Suprapubic skin (tissue), 4 donors: ENCODE measurements around the gene BBLN. TPM values are rescaled to one million over a fixed set of nuclear protein-coding genes. Genes with fewer than 3 reads are reported as not detected.
A peak's percentile ranks its signal among the peaks of the same experiment; 100 is the strongest.

Experiments
- DNase-seq, 2 donors: peaks; one replicate each; pipeline ENCODE4 v3.0.0-alpha.2; 2019; ENCODE audit warnings: low spot score in 2 of 2
- H3K27ac ChIP-seq: fragments of 200-600 bp; sonication (generic); one replicate; pipeline ENCODE4 v1.5.1; 2019
- H3K27me3 ChIP-seq: fragments of 200-600 bp; sonication (generic); one replicate; pipeline ENCODE4 v1.5.1; 2019
- H3K36me3 ChIP-seq: fragments of 200-600 bp; sonication (generic); one replicate; pipeline ENCODE4 v1.5.1; 2019
- H3K4me1 ChIP-seq: fragments of 200-600 bp; sonication (generic); one replicate; pipeline ENCODE4 v1.5.1; 2019
- H3K4me3 ChIP-seq: fragments of 200-600 bp; sonication (generic); one replicate; pipeline ENCODE4 v1.5.1; 2019; ENCODE audit warnings: mild to moderate bottlenecking
- H3K9me3 ChIP-seq: fragments of 200-600 bp; sonication (generic); one replicate; pipeline ENCODE4 v1.5.1; 2019
- CTCF ChIP-seq, 2 donors: fragments of 200-600 bp in 1 of 2; fragments of 450-650 bp in 1 of 2; sonication (generic) in 1 of 2; IDR thresholded peaks; one replicate each; pipeline ENCODE4 v1.5.1; 2016 to 2019; ENCODE audit warnings: antibody characterized with exemption in 2 of 2, mild to moderate bottlenecking in 1 of 2, moderate library complexity in 1 of 2
- EP300 ChIP-seq: sonication (generic); formaldehyde crosslinking; IDR thresholded peaks from one replicate; pipeline ENCODE4 v1.6.1; 2017; ENCODE audit warnings: antibody characterized with exemption
- POLR2A ChIP-seq, 2 donors: fragments of 450-650 bp; IDR thresholded peaks; one replicate each; pipeline ENCODE4 v1.6.1; 2017; ENCODE audit warnings: antibody characterized with exemption in 2 of 2, mild to moderate bottlenecking in 2 of 2, moderate library complexity in 2 of 2
- POLR2AphosphoS5 ChIP-seq, 3 donors: sonication (generic); formaldehyde crosslinking; IDR thresholded peaks; one replicate each; pipeline ENCODE4 v1.6.1; 2017; ENCODE audit warnings: antibody characterized with exemption in 3 of 3
- WGBS: methylation state at CpG from one replicate; pipeline ENCODE4 v1.1.5; 2018; 5-methylcytosine and 5-hydroxymethylcytosine counted together
- total RNA-seq, 4 donors: library from RNA; depleted of rRNA; stranded (reverse); fragments of >200 nt; gene quantifications; one replicate each; pipeline ENCODE4 v1.1.0, GENCODE V29; 2016

Gene BBLN
- total RNA-seq, 4 donors from 2014 or later, result 157 to 345 (median 224) TPM

GRCh38 chr9:128208946-128209669 is 49.0 kb downstream of the BBLN start:
- H3K9me3 ChIP-seq, result no peaks in the 10 kb centered on the region
- peak overlapping the region; percentile 22 for H3K27ac ChIP-seq
- no peak overlapping the region for H3K4me3 ChIP-seq
- no peak for DNase-seq
- WGBS, result 58% methylated on average over 15 of the region's 15 CpGs
- TF ChIP-seq EP300, result no peak
- H3K27me3 ChIP-seq, result peaks cover 3% of the 10 kb centered on the region
- H3K36me3 ChIP-seq, result no peaks in the 10 kb centered on the region
- H3K4me1 ChIP-seq, result peaks cover 54% of the 10 kb centered on the region

GRCh38 chr9:128211186-128211980 is 51.3 kb downstream of the BBLN start:
- no peak for TF ChIP-seq POLR2A (IDR thresholded peaks at IDR 0.05)
- TF ChIP-seq POLR2AphosphoS5 (IDR thresholded peaks at IDR 0.05), result no peak
- no peak for TF ChIP-seq EP300
- no peak for TF ChIP-seq CTCF (IDR thresholded peaks at IDR 0.05)
- WGBS, result 39% methylated on average over 12 of the region's 12 CpGs
- Histone ChIP-seq H3K27me3 (no peaks in the 10 kb centered on the region), H3K4me1 (peaks cover 58% of the 10 kb centered on the region), H3K4me3 (no peak overlapping the region), H3K27ac (peak overlapping the region; percentile 29), H3K36me3 (no peaks in the 10 kb centered on the region), H3K9me3 (no peaks in the 10 kb centered on the region)
- DNase-seq, result no peak

- Histone ChIP-seq H3K4me1 (peaks cover 58% of the 10 kb centered on the region), H3K4me3 (no peak overlapping the region), H3K27ac (peak overlapping the region; percentile 29), H3K36me3 (no peaks in the 10 kb centered on the region), H3K9me3 (no peaks in the 10 kb centered on the region), H3K27me3 (no peaks in the 10 kb centered on the region)
- TF ChIP-seq POLR2A (IDR thresholded peaks at IDR 0.05), result no peak
- DNase-seq, result no peak
- WGBS, result 50% methylated on average over 1 of the region's 2 CpGs
Observed at GRCh38 chr9:128211981-128212281, 51.9 kb downstream of the BBLN start.

Other genes with a start within 250 kb of the BBLN start
- gene ST6GALNAC4, start 243.2 kb upstream of the BBLN start, total RNA-seq, result 10 to 100 TPM; 14.6 to 25.2 (median 20.2) TPM
- gene PIP5KL1, start 229.5 kb upstream of the BBLN start, total RNA-seq, result 10 to 100 TPM in 1 of 4 donors, 1 to 10 TPM in 3; 5.8 to 14.7 (median 9.2) TPM
- gene DPM2, start 222.4 kb upstream of the BBLN start, total RNA-seq, result 10 to 100 TPM; 19.4 to 39.7 (median 30.6) TPM
- gene EEIG1, start 179.3 kb upstream of the BBLN start, total RNA-seq, result 10 to 100 TPM; 43.1 to 85.8 (median 59.5) TPM
- gene NAIF1, start 92.9 kb upstream of the BBLN start, total RNA-seq, result 10 to 100 TPM in 3 of 4 donors, 1 to 10 TPM in 1; 9.6 to 14.7 (median 12.6) TPM
- 100 to 1,000 TPM in 1 of 4 donors, 10 to 100 TPM in 3; 37.9 to 106 (median 66.5) TPM for gene SLC25A25, start 92.0 kb upstream of the BBLN start, total RNA-seq
- 10 to 100 TPM; 47.4 to 76.0 (median 55.9) TPM for gene PTGES2, start 32.5 kb upstream of the BBLN start, total RNA-seq
- 10 to 100 TPM in 2 of 4 donors, 1 to 10 TPM in 2; 6.0 to 45.7 (median 22.3) TPM for gene LCN2, start 10.8 kb upstream of the BBLN start, total RNA-seq
- 100 to 1,000 TPM in 3 of 4 donors, 10 to 100 TPM in 1; 86.7 to 136 (median 115) TPM for gene CIZ1, start 31.3 kb downstream of the BBLN start, total RNA-seq
- 10 to 100 TPM in 2 of 4 donors, 1 to 10 TPM in 2; 4.3 to 18.9 (median 10.1) TPM for gene DNM1, start 43.1 kb downstream of the BBLN start, total RNA-seq
- 100 to 1,000 TPM in 2 of 4 donors, 10 to 100 TPM in 2; 83.5 to 131 (median 99.0) TPM for gene GOLGA2, start 115.7 kb downstream of the BBLN start, total RNA-seq
- 10 to 100 TPM; 21.1 to 35.3 (median 22.2) TPM for gene SWI5, start 116.0 kb downstream of the BBLN start, total RNA-seq
- gene TRUB2, start 162.2 kb downstream of the BBLN start, total RNA-seq, result 10 to 100 TPM; 11.6 to 19.9 (median 14.1) TPM
- gene COQ4, start 162.6 kb downstream of the BBLN start, total RNA-seq, result 100 to 1,000 TPM in 3 of 4 donors, 10 to 100 TPM in 1; 73.3 to 119 (median 106) TPM
- 10 to 100 TPM; 52.0 to 78.1 (median 63.0) TPM for gene SLC27A4, start 180.3 kb downstream of the BBLN start, total RNA-seq
- 10 to 100 TPM; 30.2 to 37.6 (median 34.0) TPM for gene URM1, start 211.1 kb downstream of the BBLN start, total RNA-seq